Measurements from ENCODE around the gene HOXB4.

The HOXB4 gene

DNA sequence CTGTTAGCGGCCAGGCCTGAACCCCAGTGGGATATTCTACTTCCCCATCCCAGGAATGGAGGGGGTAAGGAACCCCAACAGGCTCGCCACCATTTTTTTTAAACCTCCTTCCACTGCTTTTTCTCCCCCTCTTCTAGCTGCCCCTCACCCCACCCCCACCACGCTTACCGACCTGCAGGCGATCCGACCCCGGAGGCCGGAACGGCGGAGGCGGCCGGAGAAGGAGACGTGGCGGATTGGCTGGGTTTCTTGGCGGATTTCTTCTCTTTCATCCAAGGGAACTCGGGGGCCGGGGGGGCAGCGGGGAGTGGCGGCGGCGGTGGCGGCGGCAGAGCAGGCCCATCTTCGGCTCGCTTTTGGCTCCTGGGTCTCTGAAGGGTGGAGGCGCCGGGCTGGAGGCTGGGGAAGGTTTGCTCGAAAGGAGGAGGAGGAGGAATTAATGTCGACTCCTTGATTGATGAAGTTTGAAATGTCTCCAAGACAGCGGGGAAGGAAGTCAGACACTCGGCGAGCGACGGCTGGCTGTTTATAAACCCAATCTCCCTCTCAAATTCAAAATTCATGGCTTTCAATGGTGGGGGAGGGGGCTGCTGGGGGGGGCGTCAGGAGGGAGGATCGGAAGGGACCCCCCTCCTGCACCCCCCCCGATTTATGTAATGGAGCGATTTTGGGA, 33.7 kb downstream of the HOXB4 start:
- no peak for DNase-seq (ENCODE audit: extremely low read depth, low read depth)
- TF ChIP-seq, protein P1, sequence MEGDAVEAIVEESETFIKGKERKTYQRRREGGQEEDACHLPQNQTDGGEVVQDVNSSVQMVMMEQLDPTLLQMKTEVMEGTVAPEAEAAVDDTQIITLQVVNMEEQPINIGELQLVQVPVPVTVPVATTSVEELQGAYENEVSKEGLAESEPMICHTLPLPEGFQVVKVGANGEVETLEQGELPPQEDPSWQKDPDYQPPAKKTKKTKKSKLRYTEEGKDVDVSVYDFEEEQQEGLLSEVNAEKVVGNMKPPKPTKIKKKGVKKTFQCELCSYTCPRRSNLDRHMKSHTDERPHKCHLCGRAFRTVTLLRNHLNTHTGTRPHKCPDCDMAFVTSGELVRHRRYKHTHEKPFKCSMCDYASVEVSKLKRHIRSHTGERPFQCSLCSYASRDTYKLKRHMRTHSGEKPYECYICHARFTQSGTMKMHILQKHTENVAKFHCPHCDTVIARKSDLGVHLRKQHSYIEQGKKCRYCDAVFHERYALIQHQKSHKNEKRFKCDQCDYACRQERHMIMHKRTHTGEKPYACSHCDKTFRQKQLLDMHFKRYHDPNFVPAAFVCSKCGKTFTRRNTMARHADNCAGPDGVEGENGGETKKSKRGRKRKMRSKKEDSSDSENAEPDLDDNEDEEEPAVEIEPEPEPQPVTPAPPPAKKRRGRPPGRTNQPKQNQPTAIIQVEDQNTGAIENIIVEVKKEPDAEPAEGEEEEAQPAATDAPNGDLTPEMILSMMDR (IDR thresholded peaks at IDR 0.05; ENCODE audit: low read depth, low read length), result no peak

DNA sequence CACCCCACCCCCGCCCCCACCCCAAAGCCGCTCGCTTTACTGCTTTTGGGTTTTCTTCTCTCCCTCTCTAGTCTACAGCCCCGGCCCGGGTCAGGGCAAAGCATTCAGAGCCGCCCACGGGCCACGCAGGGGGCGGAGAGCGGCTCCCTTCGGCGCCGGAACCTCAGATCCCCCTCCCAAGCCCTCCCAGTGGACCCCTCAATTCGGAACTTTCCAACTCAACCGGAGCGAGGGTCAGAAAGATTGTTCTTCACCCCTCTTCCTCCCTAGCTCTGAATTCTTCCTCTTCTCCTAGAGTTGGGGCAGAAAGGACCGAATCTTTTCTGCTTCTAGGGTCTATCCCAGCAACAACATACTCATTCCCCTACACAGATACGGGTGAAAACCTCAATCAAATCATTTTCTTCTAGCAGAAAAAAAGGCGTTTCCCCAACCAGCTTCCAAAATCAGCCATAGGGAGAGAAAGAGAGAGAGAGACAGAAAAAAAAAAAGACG, 34.2 kb downstream of the HOXB4 start:
- TF ChIP-seq, protein P1 (IDR thresholded peaks at IDR 0.05; ENCODE audit: low read depth, low read length), result no peak
- no peak for DNase-seq (ENCODE audit: extremely low read depth, low read depth)

DNA sequence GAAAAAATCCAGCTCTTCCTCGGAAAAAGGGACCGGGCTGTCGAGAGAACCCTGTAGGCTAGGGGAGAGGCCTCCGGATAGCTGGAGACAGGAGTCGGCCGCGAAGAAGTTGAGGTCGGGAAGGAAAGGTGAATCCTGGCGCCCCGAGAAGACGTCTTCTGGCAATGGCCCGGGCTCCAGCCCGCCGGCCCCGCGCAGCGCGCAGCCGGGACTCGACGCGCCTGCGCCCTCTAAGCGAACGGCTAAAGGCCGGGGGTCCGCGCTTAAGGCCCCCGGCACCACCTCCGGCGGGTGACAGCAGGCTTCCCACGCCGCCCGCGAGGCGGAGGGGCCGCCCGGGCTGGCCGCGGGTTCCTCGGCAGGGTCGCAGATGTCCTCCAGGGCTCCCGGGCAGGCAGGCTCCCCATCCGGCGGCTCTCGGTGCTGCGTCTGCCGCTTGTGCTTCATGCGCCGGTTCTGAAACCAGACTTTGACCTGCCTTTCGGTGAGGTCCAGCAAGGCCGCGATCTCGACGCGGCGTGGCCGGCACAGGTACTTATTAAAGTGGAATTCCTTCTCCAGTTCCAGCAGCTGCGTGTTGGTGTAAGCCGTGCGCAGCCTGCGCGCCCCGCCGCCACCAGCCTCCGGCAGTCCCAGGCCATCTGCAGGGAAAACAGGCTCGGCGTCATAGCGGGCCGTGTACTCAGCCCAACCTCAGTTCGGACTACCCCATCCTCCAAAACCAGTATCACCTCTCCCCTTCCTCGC, 34.9 kb downstream of the HOXB4 start:
- no peak for DNase-seq (ENCODE audit: extremely low read depth, low read depth)
- TF ChIP-seq, protein P1 (IDR thresholded peaks at IDR 0.05; ENCODE audit: low read depth, low read length), result no peak; the same call in 1 of the 2 replicates

DNA sequence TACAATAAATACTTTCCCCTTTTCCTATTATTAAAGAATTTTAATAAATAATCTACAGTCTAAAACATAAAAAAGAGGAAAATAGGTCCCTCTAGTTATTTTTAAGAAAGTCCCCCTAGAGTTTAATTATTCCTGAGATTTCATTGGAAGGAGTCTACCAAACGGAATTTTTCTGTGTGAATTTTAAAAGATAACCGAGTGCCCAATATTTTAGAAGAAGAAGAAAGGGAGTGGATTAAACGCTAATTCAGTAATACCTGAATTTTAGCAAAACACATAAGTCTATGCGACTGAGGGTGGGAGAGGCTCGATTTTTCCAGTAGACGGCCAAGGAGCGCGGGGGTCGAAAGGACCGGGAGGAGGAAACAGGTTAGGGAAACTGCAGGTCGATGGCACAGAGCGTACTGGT, 35.4 kb downstream of the HOXB4 start:
- DNase-seq (ENCODE audit: extremely low read depth, low read depth), result no peak
- TF ChIP-seq, protein P1 (IDR thresholded peaks at IDR 0.05; ENCODE audit: low read depth, low read length), result no peak

DNA sequence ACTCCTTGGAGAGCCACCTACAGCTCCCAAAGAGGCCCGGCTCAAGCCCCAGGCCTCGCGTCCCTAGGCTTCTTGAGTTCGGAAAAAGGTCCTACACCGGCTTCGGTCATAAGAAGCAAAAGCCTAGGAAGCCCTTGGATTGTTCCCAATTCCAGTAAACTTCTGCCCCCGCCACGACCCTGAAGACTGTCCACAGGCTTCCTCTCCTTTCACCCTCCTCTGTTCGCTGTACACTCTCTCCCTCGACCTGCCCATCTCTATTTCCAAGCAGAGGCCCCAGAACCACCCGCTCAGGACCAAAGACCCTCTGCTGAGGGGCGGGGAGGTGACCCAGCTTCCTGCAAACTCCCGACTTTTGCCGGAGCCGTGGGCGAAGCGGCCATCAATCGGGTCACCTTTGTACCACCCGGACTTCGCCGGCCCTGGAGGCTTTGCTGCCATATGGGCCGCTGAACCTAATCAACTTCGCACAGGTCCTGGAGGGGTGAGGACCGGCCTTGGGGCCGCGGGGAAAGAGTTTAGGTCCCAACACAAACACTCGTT, 36.0 kb downstream of the HOXB4 start:
- TF ChIP-seq, protein P1 (IDR thresholded peaks at IDR 0.05; ENCODE audit: low read depth, low read length), result no peak
- DNase-seq (ENCODE audit: extremely low read depth, low read depth), result no peak

DNA sequence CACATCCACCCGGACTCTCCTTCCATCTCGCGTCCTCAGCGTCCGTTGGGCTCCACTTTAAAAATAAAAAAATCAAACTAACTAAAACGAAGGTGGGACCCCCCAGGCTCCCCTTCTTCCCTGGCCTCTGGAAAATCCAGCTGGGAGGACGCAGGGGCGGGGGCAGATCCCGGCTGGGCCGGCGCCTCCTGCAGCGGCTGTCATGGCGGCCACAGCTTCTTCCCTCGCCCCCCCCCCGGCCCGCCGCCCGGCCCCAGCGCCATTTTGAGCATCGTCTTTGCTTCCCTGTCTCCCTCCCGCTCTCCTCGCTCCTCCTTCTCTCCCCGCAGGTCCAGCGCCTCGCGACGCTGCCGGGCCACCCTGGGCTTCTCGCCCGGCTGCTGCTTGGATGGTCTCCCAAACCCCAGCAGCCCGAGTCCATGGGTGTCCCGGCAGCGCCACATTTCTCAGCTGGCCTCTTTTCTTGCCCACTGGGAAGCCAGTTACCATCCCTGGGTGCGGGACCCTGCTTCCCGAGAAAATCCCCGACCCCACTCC, 36.5 kb downstream of the HOXB4 start:
- TF ChIP-seq, protein P1 (IDR thresholded peaks at IDR 0.05; ENCODE audit: low read depth, low read length), result no peak
- DNase-seq (ENCODE audit: extremely low read depth, low read depth), result no peak
